Activated naive CD4-positive, alpha-beta T cell treated with anti-CD3 and anti-CD28 coated beads, Interleukin-2, amount 50 U/mL, for 72 hours (primary cell): ENCODE data around the gene GCLC. TPM values are rescaled to one million over a fixed set of nuclear protein-coding genes. Genes with fewer than 3 reads are reported as not detected.
"Not testable (repeated sequence)": the region's sequence is repeated elsewhere in the genome, so short reads cannot be mapped to it uniquely, and the experiment has no call there.

Source experiments
- ATAC-seq, 2 donors: fragments of 150-1000 bp; cut with Tn5 transposase; 2 replicates each; pipeline ENCODE4 v1.10.0; 2021; ENCODE audit warnings: mild to moderate bottlenecking in 2 of 2, moderate library complexity in 2 of 2
- DNase-seq, 2 donors: peaks; one replicate each; pipeline ENCODE4 v3.0.0; 2021 to 2022; ENCODE audit warnings: low spot score in 2 of 2
- H3K27ac Mint-ChIP-seq, 2 donors: one replicate each; pipeline ENCODE4 v1.8.0; 2022; ENCODE audit warnings: mild to moderate bottlenecking in 2 of 2, mixed read lengths in 2 of 2
- H3K36me3 Mint-ChIP-seq, 2 donors: one replicate each; pipeline ENCODE4 v1.8.0; 2022; ENCODE audit warnings: mixed read lengths in 2 of 2
- H3K9me3 Mint-ChIP-seq, 2 donors: one replicate each; pipeline ENCODE4 v1.8.0; 2022; ENCODE audit warnings: mixed read lengths in 2 of 2
- total RNA-seq, 2 donors: library from RNA; stranded (reverse); gene quantifications; one replicate each; pipeline ENCODE4 v1.2.3, GENCODE V29; 2022

GCLC gene
- total RNA-seq: 10 to 100 TPM; 13.5 to 14.5 TPM

- Mint-ChIP-seq H3K9me3 (no peaks in the 10 kb centered on the region), H3K36me3 (peaks cover 8 to 9% of the 10 kb centered on the region in 2 donors), H3K27ac (peak within 1 kb of the TSS; percentile 80 to 97)
- ATAC-seq (peak; percentile 54 to 69), DNase-seq (peak; percentile 85 to 89)
Measured at GRCh38 chr6:53544470-53545308, at the start of gene GCLC. Gene GCLC, minus strand, starts transcription at chr6:53545101. Its CDS starts 456 bp downstream, at chr6:53544645.

GRCh38 chr6:53594596-53594995 is 49.7 kb upstream of the GCLC start:
- no peaks in the 10 kb centered on the region for H3K9me3 Mint-ChIP-seq
- DNase-seq (no peak), ATAC-seq (no peak)
- H3K27ac Mint-ChIP-seq: no peak overlapping the region
- no peaks in the 10 kb centered on the region for H3K36me3 Mint-ChIP-seq

GRCh38 chr6:53593001-53593488 is 48.1 kb upstream of the GCLC start:
- Mint-ChIP-seq H3K36me3 (no peaks in the 10 kb centered on the region), H3K27ac (no peak overlapping the region), H3K9me3 (no peaks in the 10 kb centered on the region)
- no peak for DNase-seq
- no peak for ATAC-seq

- Mint-ChIP-seq H3K27ac (no peak overlapping the region), H3K9me3 (no peaks in the 10 kb centered on the region), H3K36me3 (no peaks in the 10 kb centered on the region)
- DNase-seq (no peak), ATAC-seq (peak; percentile 31 to 92)
Measured at GRCh38 chr6:53591873-53592272, 47.0 kb upstream of the GCLC start.

- Mint-ChIP-seq H3K27ac (no peak overlapping the region), H3K9me3 (peaks cover 0 to 4% of the 10 kb centered on the region in 2 donors), H3K36me3 (no peaks in the 10 kb centered on the region)
- DNase-seq (no peak), ATAC-seq (no peak)
Measured at GRCh38 chr6:53588816-53589509, 44.1 kb upstream of the GCLC start.

GRCh38 chr6:53587291-53587690 is 42.4 kb upstream of the GCLC start:
- ATAC-seq: no peak
- no peak overlapping the region for H3K27ac Mint-ChIP-seq

GRCh38 chr6:53585208-53585900 is 40.5 kb upstream of the GCLC start:
- no peak for DNase-seq
- Mint-ChIP-seq H3K27ac (no peak overlapping the region), H3K9me3 (peaks cover 0 to 4% of the 10 kb centered on the region in 2 donors), H3K36me3 (no peaks in the 10 kb centered on the region)
- peak in 1 of 2 donors; percentile 12 for ATAC-seq

More at GRCh38 chr6:53587291-53587690, 42.4 kb upstream of the GCLC start:
- H3K9me3 Mint-ChIP-seq: peaks cover 0 to 4% of the 10 kb centered on the region in 2 donors
- H3K36me3 Mint-ChIP-seq: no peaks in the 10 kb centered on the region
- no peak for DNase-seq

GRCh38 chr6:53584726-53585125 is 39.8 kb upstream of the GCLC start:
- H3K9me3 Mint-ChIP-seq: peaks cover 0 to 4% of the 10 kb centered on the region in 2 donors
- ATAC-seq (no peak), DNase-seq (no peak)
- H3K27ac Mint-ChIP-seq: no peak overlapping the region
- no peaks in the 10 kb centered on the region for H3K36me3 Mint-ChIP-seq

- Mint-ChIP-seq H3K27ac (no peak overlapping the region), H3K36me3 (no peaks in the 10 kb centered on the region), H3K9me3 (peaks cover 0 to 4% of the 10 kb centered on the region in 2 donors)
- DNase-seq (no peak), ATAC-seq (no peak)
Measured at GRCh38 chr6:53583451-53583850, 38.5 kb upstream of the GCLC start.

- ATAC-seq: no peak
- Mint-ChIP-seq H3K27ac (no peak overlapping the region), H3K36me3 (no peaks in the 10 kb centered on the region), H3K9me3 (peaks cover 0 to 4% of the 10 kb centered on the region in 2 donors)
- no peak for DNase-seq
Measured at GRCh38 chr6:53582963-53583362, 38.1 kb upstream of the GCLC start.

GRCh38 chr6:53581856-53582255 is 37.0 kb upstream of the GCLC start:
- ATAC-seq: no peak
- DNase-seq: no peak
- Mint-ChIP-seq H3K27ac (no peak overlapping the region), H3K36me3 (no peaks in the 10 kb centered on the region), H3K9me3 (peaks cover 0 to 4% of the 10 kb centered on the region in 2 donors)

- H3K9me3 Mint-ChIP-seq: peaks cover 0 to 4% of the 10 kb centered on the region in 2 donors
- no peak for DNase-seq
- no peaks in the 10 kb centered on the region for H3K36me3 Mint-ChIP-seq
- peak in 1 of 2 donors; percentile 32 for ATAC-seq
- H3K27ac Mint-ChIP-seq: peak overlapping the region in 1 of 2 donors; percentile 62
Measured at GRCh38 chr6:53581173-53581773, 36.4 kb upstream of the GCLC start.

GRCh38 chr6:53579338-53579737 is 34.4 kb upstream of the GCLC start:
- DNase-seq (peak in 1 of 2 donors; percentile 15), ATAC-seq (peak; percentile 92 to 94)
- no peaks in the 10 kb centered on the region for H3K36me3 Mint-ChIP-seq
- no peaks in the 10 kb centered on the region for H3K9me3 Mint-ChIP-seq
- peak overlapping the region in 1 of 2 donors; percentile 62 for H3K27ac Mint-ChIP-seq

GRCh38 chr6:53578371-53578770 is 33.5 kb upstream of the GCLC start:
- ATAC-seq: no peak
- H3K36me3 Mint-ChIP-seq: no peaks in the 10 kb centered on the region
- peak overlapping the region in 1 of 2 donors; percentile 25 for H3K27ac Mint-ChIP-seq
- no peaks in the 10 kb centered on the region for H3K9me3 Mint-ChIP-seq
- DNase-seq: no peak

- DNase-seq (no peak), ATAC-seq (no peak)
- H3K27ac Mint-ChIP-seq: no peak overlapping the region
- H3K36me3 Mint-ChIP-seq: no peaks in the 10 kb centered on the region
- H3K9me3 Mint-ChIP-seq: no peaks in the 10 kb centered on the region
Measured at GRCh38 chr6:53573299-53573698, 28.4 kb upstream of the GCLC start.

- H3K27ac Mint-ChIP-seq, ATAC-seq, H3K36me3 Mint-ChIP-seq, DNase-seq, H3K9me3 Mint-ChIP-seq: not testable (repeated sequence)
Measured at GRCh38 chr6:53572379-53572778, 27.5 kb upstream of the GCLC start.
